Psoas muscle (tissue), 8 donors: ENCODE measurements around the gene CCDC92. TPM values are rescaled to one million over a fixed set of nuclear protein-coding genes. Genes with fewer than 3 reads are reported as not detected.

Experiments
- ATAC-seq, 4 donors: fragments of 200-7000 bp; cut with Tn5 transposase; one replicate each; pipeline ENCODE4 v1.9.1; 2020; ENCODE audit warnings: moderate library complexity in 3 of 4, mild to moderate bottlenecking in 2 of 4
- DNase-seq, 2 donors: peaks; one replicate each; pipeline ENCODE4 v3.0.0-alpha.2; 2020
- H3K27ac ChIP-seq: fragments of 200-600 bp; one replicate; pipeline ENCODE4 v1.8.0; 2022
- H3K27me3 ChIP-seq, 3 donors: fragments of 200-600 bp in 1 of 3; one replicate each; pipeline versions ENCODE4 v1.6.1 to v1.8.0; 2013 to 2022; ENCODE audit warnings: low read length in 2 of 3, mild to moderate bottlenecking in 2 of 3, moderate library complexity in 1 of 3; ENCODE audit not compliant: insufficient read depth in 3 of 3
- H3K36me3 ChIP-seq, 2 donors: fragments of 200-600 bp in 1 of 2; one replicate each; pipeline versions ENCODE4 v1.6.1 to v1.8.0; 2013 to 2022; ENCODE audit warnings: low read depth in 1 of 2, mild to moderate bottlenecking in 1 of 2, moderate library complexity in 1 of 2; ENCODE audit not compliant: insufficient read depth in 1 of 2
- H3K4me1 ChIP-seq: fragments of 200-600 bp; one replicate; pipeline ENCODE4 v1.8.0; 2022
- H3K4me3 ChIP-seq: fragments of 200-600 bp; one replicate; pipeline ENCODE4 v1.8.0; 2022; ENCODE audit warnings: mild to moderate bottlenecking
- H3K9me3 ChIP-seq: fragments of 200-600 bp; one replicate; pipeline ENCODE4 v1.8.0; 2022
- CTCF ChIP-seq: fragments of 200-600 bp; IDR thresholded peaks from one replicate; pipeline ENCODE4 v1.8.0; 2022; ENCODE audit warnings: antibody characterized with exemption
- WGBS, 3 donors: extraction: QIAGEN DNeasy Blood & Tissue Kit; methylation state at CpG; one replicate each; pipeline versions ENCODE4 v1.1.6 to v1.1.7; 2013; 5-methylcytosine and 5-hydroxymethylcytosine counted together
- intact Hi-C, 2 donors: fragments of 100-400 bp; cut with DNase I; formaldehyde crosslinking; loops; one replicate each; pipeline versions ENCODE4 v1.11.0 to v1.14.2; 2022
- polyA plus RNA-seq, 3 donors: library from polyadenylated mRNA; stranded (reverse); fragments of 200-250 nt; gene quantifications; one replicate each; pipeline ENCODE4 v1.2.3, GENCODE V29; 2013
- total RNA-seq, 4 donors: library from RNA; stranded (reverse); fragmentation: NEBNext Ultra II Directional in 2 of 4; extraction: Animal tissue kit (Norgen Biotek cat#: 25700) in 2 of 4; gene quantifications; one replicate each; pipeline versions ENCODE4 v1.2.1 to v1.2.4, GENCODE V29; 2021 to 2023
- donor health status: healthy with polysubstance abuse.
- donor health status: DM: no; HTN: no; CAD: no; lungs with moderate emphysema.
- donor health status: Bipolar disorder and iron deficiency.
- donor health status: healthy.
- donor health status: DM: yes; HTN: yes; CAD: no.
- donor health status: DM: no; HTN: no; CAD: no.
- donor health status: DM: no; HTN: no; CAD: no.
- donor health status: DM: yes; HTN: yes; CAD: no.

The CCDC92 gene
- total and polyA plus RNA-seq, 7 donors = 27.9 to 83.2 (median 41.1) TPM

GRCh38 chr12:123951467-123951866 is 21.2 kb downstream of the CCDC92 start:
- no peak overlapping the region for H3K4me3 ChIP-seq
- intact Hi-C loops = no loop called here
- no peak overlapping the region for H3K27ac ChIP-seq
- DNase-seq (no peak), ATAC-seq (no peak)
- H3K4me1 ChIP-seq = no peaks in the 10 kb centered on the region
- H3K27me3 ChIP-seq = no peaks in the 10 kb centered on the region
- H3K9me3 ChIP-seq = no peaks in the 10 kb centered on the region
- WGBS, 3 donors = 76 to 81% (median 79%) methylated on average over 4 of the region's 4 CpGs
- no peak for TF ChIP-seq CTCF
- H3K36me3 ChIP-seq = no peaks in the 10 kb centered on the region

GRCh38 chr12:123950476-123951349 is 21.9 kb downstream of the CCDC92 start:
- H3K4me3 ChIP-seq = no peak overlapping the region
- intact Hi-C loops = no loop called here
- no peaks in the 10 kb centered on the region for H3K9me3 ChIP-seq
- no peak for DNase-seq
- H3K4me1 ChIP-seq = no peaks in the 10 kb centered on the region
- peaks cover 0 to under 1% of the 10 kb centered on the region in 2 donors for H3K36me3 ChIP-seq
- no peak overlapping the region for H3K27ac ChIP-seq
- ATAC-seq = no peak
- no peaks in the 10 kb centered on the region for H3K27me3 ChIP-seq
- WGBS, 3 donors = 83 to 85% (median 85%) methylated on average over 15 of the region's 15 CpGs
- TF ChIP-seq CTCF = no peak

- DNase-seq (no peak), ATAC-seq (no peak)
- WGBS, 3 donors = 88% methylated on average over 15 of the region's 15 CpGs
- Histone ChIP-seq H3K27me3 (no peaks in the 10 kb centered on the region), H3K27ac (no peak overlapping the region), H3K4me3 (no peak overlapping the region), H3K4me1 (no peaks in the 10 kb centered on the region), H3K9me3 (no peaks in the 10 kb centered on the region), H3K36me3 (peaks cover 4 to 10% of the 10 kb centered on the region in 2 donors)
- intact Hi-C loops = no loop called here
- no peak for TF ChIP-seq CTCF
Observed at GRCh38 chr12:123949770-123950165, 22.9 kb downstream of the CCDC92 start.

GRCh38 chr12:123948796-123949769 is 23.5 kb downstream of the CCDC92 start:
- ATAC-seq = no peak
- Histone ChIP-seq H3K27ac (no peak overlapping the region), H3K9me3 (no peaks in the 10 kb centered on the region), H3K4me1 (no peaks in the 10 kb centered on the region), H3K36me3 (peaks cover 4 to 14% of the 10 kb centered on the region in 2 donors), H3K4me3 (no peak overlapping the region), H3K27me3 (no peaks in the 10 kb centered on the region)
- 75 to 86% (median 76%) methylated on average over 19 of the region's 19 CpGs for WGBS, 3 donors
- intact Hi-C loops = no loop called here
- no peak for TF ChIP-seq CTCF
- no peak for DNase-seq
